ENCODE measurements around the gene TRAPPC2.

- TF ChIP-seq NFXL1 (CRISPR knock-in tag; IDR thresholded peaks at IDR 0.05) (no peak), ZBTB2 (IDR thresholded peaks at IDR 0.05) (no peak), TRIM28 (IDR thresholded peaks at IDR 0.05) (no peak)
Observed at GRCh38 chrX:13774696-13775095, 40.3 kb upstream of the TRAPPC2 start.

Measured in K562 (cell line).